ENCODE measurements around the gene SCN1B. TPM values are rescaled to one million over a fixed set of nuclear protein-coding genes. Genes with fewer than 3 reads are reported as not detected.

Gene SCN1B
- polyA plus RNA-seq, 1 donor from 2014 or later = 1.5 TPM

DNA sequence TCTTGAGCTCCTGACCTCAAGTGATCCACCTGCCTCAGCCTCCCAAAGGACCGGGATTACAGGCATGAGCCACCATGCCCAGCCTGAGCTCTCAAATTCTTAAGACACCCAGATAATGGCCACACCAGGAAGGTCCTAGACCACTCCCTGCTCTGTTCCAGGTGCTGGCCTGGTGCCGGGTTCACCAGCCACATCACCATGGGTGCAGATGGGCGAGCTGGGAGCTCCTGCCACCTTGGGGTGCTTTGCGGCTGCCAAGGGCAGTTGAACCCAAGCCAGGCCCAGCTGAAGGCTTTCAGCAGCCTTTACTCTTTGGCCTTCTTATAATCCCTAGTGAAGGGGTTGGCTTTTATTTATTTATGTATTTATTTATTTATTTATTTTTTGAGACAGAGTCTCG is 16.2 kb downstream of the SCN1B start:
- Histone ChIP-seq H3K9ac (ENCODE audit: low read length) (no peak overlapping the region), H4K20me1 (ENCODE audit: insufficient read depth) (no peaks in the 10 kb centered on the region), H2AFZ (ENCODE audit: low read depth, low read length) (no peak overlapping the region), H3K27ac (ENCODE audit: low read length) (no peak overlapping the region), H3K4me3 (ENCODE audit: low read length) (no peak overlapping the region), H3K79me2 (replicated peaks; ENCODE audit: insufficient read depth, low read length) (no peaks in the 10 kb centered on the region), H3K36me3 (ENCODE audit: insufficient read depth, low read length) (no peaks in the 10 kb centered on the region), H3K9me2 (ENCODE audit: insufficient read depth, low read length) (no peaks in the 10 kb centered on the region), H3K4me2 (ENCODE audit: low read length) (no peak overlapping the region), H3K9me3 (ENCODE audit: low read length) (no peaks in the 10 kb centered on the region), H3F3A (ENCODE audit: insufficient read depth, low read length, poor library complexity, severe bottlenecking) (no peaks in the 10 kb centered on the region), H3K27me3 (ENCODE audit: insufficient read depth, low read depth, low read length) (no peaks in the 10 kb centered on the region)
- TF ChIP-seq MXI1 (conservative IDR thresholded peaks at IDR 0.05; ENCODE audit: poor library complexity, severe bottlenecking) (no peak), TAF1 (IDR thresholded peaks at IDR 0.05; ENCODE audit: low read depth) (no peak), RAD21 (conservative IDR thresholded peaks at IDR 0.05) (no peak), EP300 (conservative IDR thresholded peaks at IDR 0.05; ENCODE audit: poor library complexity, severe bottlenecking) (no peak), POLR2AphosphoS5 (IDR thresholded peaks at IDR 0.05) (no peak), EZH2 (IDR thresholded peaks at IDR 0.05; ENCODE audit: borderline replicate concordance, insufficient read depth, low read length, poor library complexity, severe bottlenecking) (no peak), SMC3 (conservative IDR thresholded peaks at IDR 0.05; ENCODE audit: poor library complexity) (no peak)
- TF ChIP-seq, protein P1, sequence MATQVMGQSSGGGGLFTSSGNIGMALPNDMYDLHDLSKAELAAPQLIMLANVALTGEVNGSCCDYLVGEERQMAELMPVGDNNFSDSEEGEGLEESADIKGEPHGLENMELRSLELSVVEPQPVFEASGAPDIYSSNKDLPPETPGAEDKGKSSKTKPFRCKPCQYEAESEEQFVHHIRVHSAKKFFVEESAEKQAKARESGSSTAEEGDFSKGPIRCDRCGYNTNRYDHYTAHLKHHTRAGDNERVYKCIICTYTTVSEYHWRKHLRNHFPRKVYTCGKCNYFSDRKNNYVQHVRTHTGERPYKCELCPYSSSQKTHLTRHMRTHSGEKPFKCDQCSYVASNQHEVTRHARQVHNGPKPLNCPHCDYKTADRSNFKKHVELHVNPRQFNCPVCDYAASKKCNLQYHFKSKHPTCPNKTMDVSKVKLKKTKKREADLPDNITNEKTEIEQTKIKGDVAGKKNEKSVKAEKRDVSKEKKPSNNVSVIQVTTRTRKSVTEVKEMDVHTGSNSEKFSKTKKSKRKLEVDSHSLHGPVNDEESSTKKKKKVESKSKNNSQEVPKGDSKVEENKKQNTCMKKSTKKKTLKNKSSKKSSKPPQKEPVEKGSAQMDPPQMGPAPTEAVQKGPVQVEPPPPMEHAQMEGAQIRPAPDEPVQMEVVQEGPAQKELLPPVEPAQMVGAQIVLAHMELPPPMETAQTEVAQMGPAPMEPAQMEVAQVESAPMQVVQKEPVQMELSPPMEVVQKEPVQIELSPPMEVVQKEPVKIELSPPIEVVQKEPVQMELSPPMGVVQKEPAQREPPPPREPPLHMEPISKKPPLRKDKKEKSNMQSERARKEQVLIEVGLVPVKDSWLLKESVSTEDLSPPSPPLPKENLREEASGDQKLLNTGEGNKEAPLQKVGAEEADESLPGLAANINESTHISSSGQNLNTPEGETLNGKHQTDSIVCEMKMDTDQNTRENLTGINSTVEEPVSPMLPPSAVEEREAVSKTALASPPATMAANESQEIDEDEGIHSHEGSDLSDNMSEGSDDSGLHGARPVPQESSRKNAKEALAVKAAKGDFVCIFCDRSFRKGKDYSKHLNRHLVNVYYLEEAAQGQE (IDR thresholded peaks at IDR 0.05; ENCODE audit: borderline replicate concordance) = no peak
- TF ChIP-seq, protein P2, sequence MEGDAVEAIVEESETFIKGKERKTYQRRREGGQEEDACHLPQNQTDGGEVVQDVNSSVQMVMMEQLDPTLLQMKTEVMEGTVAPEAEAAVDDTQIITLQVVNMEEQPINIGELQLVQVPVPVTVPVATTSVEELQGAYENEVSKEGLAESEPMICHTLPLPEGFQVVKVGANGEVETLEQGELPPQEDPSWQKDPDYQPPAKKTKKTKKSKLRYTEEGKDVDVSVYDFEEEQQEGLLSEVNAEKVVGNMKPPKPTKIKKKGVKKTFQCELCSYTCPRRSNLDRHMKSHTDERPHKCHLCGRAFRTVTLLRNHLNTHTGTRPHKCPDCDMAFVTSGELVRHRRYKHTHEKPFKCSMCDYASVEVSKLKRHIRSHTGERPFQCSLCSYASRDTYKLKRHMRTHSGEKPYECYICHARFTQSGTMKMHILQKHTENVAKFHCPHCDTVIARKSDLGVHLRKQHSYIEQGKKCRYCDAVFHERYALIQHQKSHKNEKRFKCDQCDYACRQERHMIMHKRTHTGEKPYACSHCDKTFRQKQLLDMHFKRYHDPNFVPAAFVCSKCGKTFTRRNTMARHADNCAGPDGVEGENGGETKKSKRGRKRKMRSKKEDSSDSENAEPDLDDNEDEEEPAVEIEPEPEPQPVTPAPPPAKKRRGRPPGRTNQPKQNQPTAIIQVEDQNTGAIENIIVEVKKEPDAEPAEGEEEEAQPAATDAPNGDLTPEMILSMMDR (IDR thresholded peaks at IDR 0.05; ENCODE audit: poor library complexity, severe bottlenecking) = no peak

DNA sequence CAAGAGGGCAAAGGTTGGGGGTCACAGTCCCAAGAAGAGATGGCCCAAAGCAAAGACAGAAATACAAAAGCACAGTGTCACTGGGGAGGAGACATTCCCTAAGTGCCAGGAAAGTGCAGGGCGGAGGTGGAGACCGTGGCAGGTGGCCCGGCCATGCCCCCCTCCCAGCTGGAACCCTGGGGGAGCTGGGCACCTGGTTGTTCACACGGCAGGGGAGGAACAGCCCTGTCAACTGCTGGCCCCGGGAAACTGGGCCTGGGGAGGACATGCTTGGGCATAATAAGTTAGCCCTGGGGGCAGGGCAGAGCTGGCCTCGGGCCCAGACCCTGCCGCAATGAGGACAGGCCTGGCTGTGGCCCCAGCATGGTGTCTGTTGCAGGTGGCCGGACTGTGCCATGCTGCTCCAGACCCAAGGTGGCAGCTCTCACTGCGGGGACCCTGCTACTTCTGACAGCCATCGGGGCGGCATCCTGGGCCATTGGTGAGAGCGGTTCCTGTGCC is 18.7 kb downstream of the SCN1B start:
- no peaks in the 10 kb centered on the region for H3K9me2 ChIP-seq (ENCODE audit: insufficient read depth, low read length)
- H3K9ac ChIP-seq (ENCODE audit: low read length) = no peak overlapping the region
- no peaks in the 10 kb centered on the region for H3K9me3 ChIP-seq (ENCODE audit: low read length)
- TF ChIP-seq SMC3 (conservative IDR thresholded peaks at IDR 0.05; ENCODE audit: poor library complexity) = no peak
- TF ChIP-seq EP300 (conservative IDR thresholded peaks at IDR 0.05; ENCODE audit: poor library complexity, severe bottlenecking) = no peak
- TF ChIP-seq EZH2 (IDR thresholded peaks at IDR 0.05; ENCODE audit: borderline replicate concordance, insufficient read depth, low read length, poor library complexity, severe bottlenecking) = no peak
- no peak for TF ChIP-seq TAF1 (IDR thresholded peaks at IDR 0.05; ENCODE audit: low read depth)
- no peak for TF ChIP-seq RAD21 (conservative IDR thresholded peaks at IDR 0.05)
- TF ChIP-seq POLR2AphosphoS5 (IDR thresholded peaks at IDR 0.05) = no peak
- TF ChIP-seq, protein P1 (IDR thresholded peaks at IDR 0.05; ENCODE audit: borderline replicate concordance) = no peak
- TF ChIP-seq, protein P2 (IDR thresholded peaks at IDR 0.05; ENCODE audit: poor library complexity, severe bottlenecking) = no peak
- no peak for TF ChIP-seq MXI1 (conservative IDR thresholded peaks at IDR 0.05; ENCODE audit: poor library complexity, severe bottlenecking)
- no peak overlapping the region for H2AFZ ChIP-seq (ENCODE audit: low read depth, low read length)
- H4K20me1 ChIP-seq (ENCODE audit: insufficient read depth) = no peaks in the 10 kb centered on the region
- H3F3A ChIP-seq (ENCODE audit: insufficient read depth, low read length, poor library complexity, severe bottlenecking) = no peaks in the 10 kb centered on the region
- H3K4me2 ChIP-seq (ENCODE audit: low read length) = no peak overlapping the region
- H3K27ac ChIP-seq (ENCODE audit: low read length) = no peak overlapping the region
- no peak overlapping the region for H3K4me3 ChIP-seq (ENCODE audit: low read length)
- no peaks in the 10 kb centered on the region for H3K79me2 ChIP-seq (replicated peaks; ENCODE audit: insufficient read depth, low read length)
- H3K27me3 ChIP-seq (ENCODE audit: insufficient read depth, low read depth, low read length) = no peaks in the 10 kb centered on the region
- no peaks in the 10 kb centered on the region for H3K36me3 ChIP-seq (ENCODE audit: insufficient read depth, low read length)

All from neural cell (in vitro differentiated cells).